ENCODE measurements around the gene LYVE1. TPM values are rescaled to one million over a fixed set of nuclear protein-coding genes. Genes with fewer than 3 reads are reported as not detected.

Gene LYVE1
- total and polyA plus RNA-seq, 2 of the 13 experiments (the other 11 are each of a cell fraction or from before 2014, with no cell fraction given) = 1.2 to 1.4 TPM

DNA sequence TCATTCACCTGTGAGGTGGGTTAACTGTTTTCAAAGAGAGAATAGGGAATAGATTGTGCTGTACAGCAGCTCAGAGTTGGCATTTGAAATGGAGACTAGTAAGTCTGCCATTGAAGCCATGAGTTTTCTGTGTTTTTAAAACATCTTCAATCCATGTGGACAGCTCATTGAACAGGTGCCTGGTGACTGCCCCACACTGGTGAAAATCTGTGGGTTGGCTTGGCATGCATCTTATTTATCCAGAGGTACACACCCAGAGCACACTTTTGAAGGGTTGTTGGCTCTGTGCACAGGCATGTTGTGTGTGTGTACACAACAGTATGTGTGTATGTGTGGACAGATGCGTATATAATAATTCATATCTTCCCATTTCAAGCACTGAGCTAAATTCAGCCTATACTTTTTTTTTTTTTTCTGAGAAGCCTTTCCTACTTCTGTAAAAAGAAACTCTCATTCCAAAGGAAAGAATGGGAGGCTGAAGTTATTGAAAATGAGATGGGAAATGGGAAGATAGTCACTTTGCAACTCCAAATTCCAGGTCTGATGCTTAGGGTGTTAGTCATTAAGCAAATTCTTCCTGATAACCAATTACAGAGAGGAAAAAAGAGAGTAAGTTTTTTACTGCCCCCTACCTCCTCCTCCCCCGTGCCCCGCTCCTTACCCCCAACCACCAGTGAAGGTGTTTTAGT lies 7.0 kb upstream of the LYVE1 start:
- DNase-seq (ENCODE audit: low spot score) (no peak), FAIRE-seq (no peak), ATAC-seq (no peak)
- ChIA-PET POLR2A (no interaction called here), CTCF (ENCODE audit: low intra/inter-chr PET ratio, low total read pairs) (no interaction called here)
- Histone ChIP-seq H3K27me3 (ENCODE audit: control insufficient read depth in 1 of 2, insufficient read depth in 2 of 2, low read length in 2 of 2) (peaks cover 0 to 4% of the 10 kb centered on the region in 2 experiments; a peak in 1 of 5 replicates), H2AFZ (ENCODE audit: low read length) (no peak overlapping the region), H3K4me3 (replicated peaks in 1 of 3; ENCODE audit: insufficient read depth in 1 of 3, low read depth in 2 of 3, low read length in 3 of 3) (no peak overlapping the region), H3K79me2 (ENCODE audit: insufficient read depth, low read length) (no peaks in the 10 kb centered on the region), H3K27ac (ENCODE audit: extremely low read length, insufficient read depth, low read length) (no peak overlapping the region), H3K9ac (ENCODE audit: insufficient read depth, low read depth, low read length) (no peak overlapping the region), H4K20me1 (ENCODE audit: insufficient read depth, low read length) (0 out of 2 replicates have a peak, but pooled peaks cover 3% of the 10 kb centered on the region), H3K36me3 (replicated peaks in 1 of 2; ENCODE audit: control insufficient read depth in 1 of 2, insufficient read depth in 2 of 2, low read length in 2 of 2) (no peaks in the 10 kb centered on the region), H3K4me2 (ENCODE audit: low read depth, low read length) (no peak overlapping the region), H3K9me3 (ENCODE audit: low read length) (no peaks in the 10 kb centered on the region), H3K4me1 (ENCODE audit: insufficient read depth, low read length) (no peaks in the 10 kb centered on the region)
- no TSS peak for BruUV-seq (replicated peaks)
- TF ChIP-seq ZNF296 (CRISPR knock-in tag; conservative IDR thresholded peaks at IDR 0.05) = no peak
- intact Hi-C loops (cut with micrococcal nuclease; ENCODE audit: unreplicated experiment) (no loop called here), in situ Hi-C loops (cut with HindIII; ENCODE audit: extremely low pct_ligation_motif_present, low pct_unique_long_range_greater_than_20kb) (no loop called here)
- WGBS (ENCODE audit: low lambda C conversion rate) = 28% methylated on average over 3 of the region's 3 CpGs

DNA sequence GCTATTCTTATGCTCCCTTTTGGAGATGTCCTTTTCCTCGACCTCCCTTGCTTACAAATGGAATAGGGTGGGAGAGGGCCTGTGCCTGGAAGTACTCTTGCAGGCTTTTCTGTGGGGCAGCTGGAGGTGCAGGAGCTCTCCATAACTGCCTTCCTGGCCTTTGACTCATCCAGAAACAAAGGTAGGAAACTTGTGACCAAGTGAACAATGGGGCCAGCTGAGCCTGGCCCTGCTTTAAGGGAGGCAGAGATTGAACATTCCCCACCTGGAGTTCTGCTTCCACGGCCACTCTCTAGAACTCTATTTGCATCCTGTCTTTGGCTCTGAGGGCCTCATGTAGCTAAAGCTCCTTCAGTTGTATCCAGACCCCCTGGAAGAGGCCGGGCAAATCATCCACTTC lies 5.1 kb upstream of the LYVE1 start:
- WGBS (ENCODE audit: low lambda C conversion rate) = 0% methylated on average over 3 of the region's 3 CpGs
- BruUV-seq (replicated peaks) = no TSS peak
- peaks cover 0 to 12% of the 10 kb centered on the region in 2 experiments; a peak in 1 of 5 replicates for H3K27me3 ChIP-seq (ENCODE audit: control insufficient read depth in 1 of 2, insufficient read depth in 2 of 2, low read length in 2 of 2)
- intact Hi-C loops (cut with micrococcal nuclease; ENCODE audit: unreplicated experiment) (no loop called here), in situ Hi-C loops (cut with HindIII; ENCODE audit: extremely low pct_ligation_motif_present, low pct_unique_long_range_greater_than_20kb) (no loop called here)
- no peaks in the 10 kb centered on the region for H3K36me3 ChIP-seq (replicated peaks in 1 of 2; ENCODE audit: control insufficient read depth in 1 of 2, insufficient read depth in 2 of 2, low read length in 2 of 2)
- FAIRE-seq (no peak), DNase-seq (ENCODE audit: low spot score) (no peak), ATAC-seq (no peak)
- H3K4me2 ChIP-seq (ENCODE audit: low read depth, low read length) = no peak overlapping the region
- TF ChIP-seq, protein P1, sequence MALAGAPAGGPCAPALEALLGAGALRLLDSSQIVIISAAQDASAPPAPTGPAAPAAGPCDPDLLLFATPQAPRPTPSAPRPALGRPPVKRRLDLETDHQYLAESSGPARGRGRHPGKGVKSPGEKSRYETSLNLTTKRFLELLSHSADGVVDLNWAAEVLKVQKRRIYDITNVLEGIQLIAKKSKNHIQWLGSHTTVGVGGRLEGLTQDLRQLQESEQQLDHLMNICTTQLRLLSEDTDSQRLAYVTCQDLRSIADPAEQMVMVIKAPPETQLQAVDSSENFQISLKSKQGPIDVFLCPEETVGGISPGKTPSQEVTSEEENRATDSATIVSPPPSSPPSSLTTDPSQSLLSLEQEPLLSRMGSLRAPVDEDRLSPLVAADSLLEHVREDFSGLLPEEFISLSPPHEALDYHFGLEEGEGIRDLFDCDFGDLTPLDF (CRISPR knock-in tag; IDR thresholded peaks at IDR 0.05) = no peak
- TF ChIP-seq, protein P2, sequence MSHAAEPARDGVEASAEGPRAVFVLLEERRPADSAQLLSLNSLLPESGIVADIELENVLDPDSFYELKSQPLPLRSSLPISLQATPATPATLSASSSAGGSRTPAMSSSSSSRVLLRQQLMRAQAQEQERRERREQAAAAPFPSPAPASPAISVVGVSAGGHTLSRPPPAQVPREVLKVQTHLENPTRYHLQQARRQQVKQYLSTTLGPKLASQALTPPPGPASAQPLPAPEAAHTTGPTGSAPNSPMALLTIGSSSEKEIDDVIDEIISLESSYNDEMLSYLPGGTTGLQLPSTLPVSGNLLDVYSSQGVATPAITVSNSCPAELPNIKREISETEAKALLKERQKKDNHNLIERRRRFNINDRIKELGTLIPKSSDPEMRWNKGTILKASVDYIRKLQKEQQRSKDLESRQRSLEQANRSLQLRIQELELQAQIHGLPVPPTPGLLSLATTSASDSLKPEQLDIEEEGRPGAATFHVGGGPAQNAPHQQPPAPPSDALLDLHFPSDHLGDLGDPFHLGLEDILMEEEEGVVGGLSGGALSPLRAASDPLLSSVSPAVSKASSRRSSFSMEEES (CRISPR knock-in tag; IDR thresholded peaks at IDR 0.05) = no peak
- TF ChIP-seq ZNF382 (CRISPR knock-in tag; IDR thresholded peaks at IDR 0.05; ENCODE audit: borderline replicate concordance) (no peak), ZNF160 (CRISPR knock-in tag; IDR thresholded peaks at IDR 0.05) (no peak), ZNF44 (CRISPR knock-in tag; IDR thresholded peaks at IDR 0.05) (no peak), ELF1 (CRISPR knock-in tag; IDR thresholded peaks at IDR 0.05) (no peak)
- TF ChIP-seq, protein P3, sequence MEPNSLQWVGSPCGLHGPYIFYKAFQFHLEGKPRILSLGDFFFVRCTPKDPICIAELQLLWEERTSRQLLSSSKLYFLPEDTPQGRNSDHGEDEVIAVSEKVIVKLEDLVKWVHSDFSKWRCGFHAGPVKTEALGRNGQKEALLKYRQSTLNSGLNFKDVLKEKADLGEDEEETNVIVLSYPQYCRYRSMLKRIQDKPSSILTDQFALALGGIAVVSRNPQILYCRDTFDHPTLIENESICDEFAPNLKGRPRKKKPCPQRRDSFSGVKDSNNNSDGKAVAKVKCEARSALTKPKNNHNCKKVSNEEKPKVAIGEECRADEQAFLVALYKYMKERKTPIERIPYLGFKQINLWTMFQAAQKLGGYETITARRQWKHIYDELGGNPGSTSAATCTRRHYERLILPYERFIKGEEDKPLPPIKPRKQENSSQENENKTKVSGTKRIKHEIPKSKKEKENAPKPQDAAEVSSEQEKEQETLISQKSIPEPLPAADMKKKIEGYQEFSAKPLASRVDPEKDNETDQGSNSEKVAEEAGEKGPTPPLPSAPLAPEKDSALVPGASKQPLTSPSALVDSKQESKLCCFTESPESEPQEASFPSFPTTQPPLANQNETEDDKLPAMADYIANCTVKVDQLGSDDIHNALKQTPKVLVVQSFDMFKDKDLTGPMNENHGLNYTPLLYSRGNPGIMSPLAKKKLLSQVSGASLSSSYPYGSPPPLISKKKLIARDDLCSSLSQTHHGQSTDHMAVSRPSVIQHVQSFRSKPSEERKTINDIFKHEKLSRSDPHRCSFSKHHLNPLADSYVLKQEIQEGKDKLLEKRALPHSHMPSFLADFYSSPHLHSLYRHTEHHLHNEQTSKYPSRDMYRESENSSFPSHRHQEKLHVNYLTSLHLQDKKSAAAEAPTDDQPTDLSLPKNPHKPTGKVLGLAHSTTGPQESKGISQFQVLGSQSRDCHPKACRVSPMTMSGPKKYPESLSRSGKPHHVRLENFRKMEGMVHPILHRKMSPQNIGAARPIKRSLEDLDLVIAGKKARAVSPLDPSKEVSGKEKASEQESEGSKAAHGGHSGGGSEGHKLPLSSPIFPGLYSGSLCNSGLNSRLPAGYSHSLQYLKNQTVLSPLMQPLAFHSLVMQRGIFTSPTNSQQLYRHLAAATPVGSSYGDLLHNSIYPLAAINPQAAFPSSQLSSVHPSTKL (CRISPR knock-in tag; IDR thresholded peaks at IDR 0.05) = no peak
- TF ChIP-seq, protein P4, sequence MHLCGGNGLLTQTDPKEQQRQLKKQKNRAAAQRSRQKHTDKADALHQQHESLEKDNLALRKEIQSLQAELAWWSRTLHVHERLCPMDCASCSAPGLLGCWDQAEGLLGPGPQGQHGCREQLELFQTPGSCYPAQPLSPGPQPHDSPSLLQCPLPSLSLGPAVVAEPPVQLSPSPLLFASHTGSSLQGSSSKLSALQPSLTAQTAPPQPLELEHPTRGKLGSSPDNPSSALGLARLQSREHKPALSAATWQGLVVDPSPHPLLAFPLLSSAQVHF (CRISPR knock-in tag; IDR thresholded peaks at IDR 0.05) = no peak
- no peak overlapping the region for H2AFZ ChIP-seq (ENCODE audit: low read length)
- POLR2A ChIA-PET = no interaction called here
- CTCF ChIA-PET (ENCODE audit: low intra/inter-chr PET ratio, low total read pairs) = no interaction called here
- H4K20me1 ChIP-seq (ENCODE audit: insufficient read depth, low read length) = no peaks in the 10 kb centered on the region
- H3K9me3 ChIP-seq (ENCODE audit: low read length) = no peaks in the 10 kb centered on the region
- no peak overlapping the region for H3K27ac ChIP-seq (ENCODE audit: extremely low read length, insufficient read depth, low read length)
- no peak overlapping the region for H3K4me3 ChIP-seq (replicated peaks in 1 of 3; ENCODE audit: insufficient read depth in 1 of 3, low read depth in 2 of 3, low read length in 3 of 3)
- no peaks in the 10 kb centered on the region for H3K79me2 ChIP-seq (ENCODE audit: insufficient read depth, low read length)
- H3K4me1 ChIP-seq (ENCODE audit: insufficient read depth, low read length) = peaks cover 6% of the 10 kb centered on the region
- H3K9ac ChIP-seq (ENCODE audit: insufficient read depth, low read depth, low read length) = no peak overlapping the region

Measured in HepG2 (cell line).